Natural killer cell (primary cell): Measurements from ENCODE around the gene TMC2. TPM values are rescaled to one million over a fixed set of nuclear protein-coding genes. Genes with fewer than 3 reads are reported as not detected.

ENCODE experiments used
- ATAC-seq, 3 donors: fragments of 150-1000 bp in 2 of 3; fragments of 200-7000 bp in 1 of 3; cut with Tn5 transposase; 1 replicate in 1 of 3; 2 replicates in 2 of 3; pipeline ENCODE4 v1.10.0; 2021; ENCODE audit warnings: mild to moderate bottlenecking in 2 of 3, moderate library complexity in 2 of 3
- DNase-seq, 2 donors: peaks; one replicate each; pipeline versions ENCODE4 v3.0.0 to v3.0.0-alpha.2; 2013 to 2021; ENCODE audit warnings: mixed read lengths in 1 of 2
- H3K27ac ChIP-seq: one replicate; pipeline ENCODE4 v1.5.1; 2013; ENCODE audit warnings: mild to moderate bottlenecking, low read length
- H3K27me3 ChIP-seq: one replicate; pipeline ENCODE4 v1.6.1; 2013; ENCODE audit warnings: low read length; ENCODE audit not compliant: control insufficient read depth, insufficient read depth
- H3K36me3 ChIP-seq: one replicate; pipeline ENCODE4 v1.6.1; 2013; ENCODE audit warnings: low read length; ENCODE audit not compliant: control insufficient read depth, insufficient read depth
- H3K4me1 ChIP-seq: one replicate; pipeline ENCODE4 v1.6.1; 2013; ENCODE audit warnings: low read length; ENCODE audit not compliant: control insufficient read depth, insufficient read depth
- H3K4me3 ChIP-seq: one replicate; pipeline ENCODE4 v1.5.1; 2013; ENCODE audit warnings: low read length
- H3K9me3 ChIP-seq: one replicate; pipeline ENCODE4 v1.6.1; 2013; ENCODE audit warnings: low read length; ENCODE audit not compliant: control insufficient read depth, insufficient read depth
- H3K27ac Mint-ChIP-seq, 2 donors: one replicate each; pipeline ENCODE4 v1.8.0; 2022; ENCODE audit warnings: mild to moderate bottlenecking in 2 of 2, mixed read lengths in 2 of 2, moderate library complexity in 1 of 2
- H3K27me3 Mint-ChIP-seq, 2 donors: one replicate each; pipeline ENCODE4 v1.8.0; 2022; ENCODE audit warnings: low read depth in 2 of 2, mixed read lengths in 2 of 2
- H3K36me3 Mint-ChIP-seq: one replicate; pipeline ENCODE4 v1.8.0; 2022; ENCODE audit warnings: mixed read lengths
- H3K4me1 Mint-ChIP-seq, 2 donors: one replicate each; pipeline ENCODE4 v1.8.0; 2022; ENCODE audit warnings: mixed read lengths in 2 of 2
- H3K4me3 Mint-ChIP-seq: one replicate; pipeline ENCODE4 v1.8.0; 2022; ENCODE audit warnings: mild to moderate bottlenecking, moderate library complexity, mixed read lengths
- H3K9me3 Mint-ChIP-seq, 2 donors: one replicate each; pipeline ENCODE4 v1.8.0; 2022; ENCODE audit warnings: mixed read lengths in 2 of 2
- WGBS: methylation state at CpG from one replicate; pipeline ENCODE4 v1.1.7; 2013; ENCODE audit warnings: missing lambda C conversion rate; ENCODE audit not compliant: insufficient coverage; 5-methylcytosine and 5-hydroxymethylcytosine counted together
- intact Hi-C: fragments of 100-400 bp; cut with micrococcal nuclease; formaldehyde crosslinking; loops from one replicate; pipeline ENCODE4 v1.14.2; 2022
- total RNA-seq, 4 donors: library from RNA; stranded (reverse); fragments of 120-200 nt in 1 of 4; gene quantifications; one replicate each; pipeline versions ENCODE4 v1.2.3 to v1.2.4, GENCODE V29; 2013 to 2022
- TF ChIP-seq, protein P1 (sequence below): fragments of 200-600 bp; IDR thresholded peaks from one replicate; pipeline ENCODE4 v1.8.0; 2022; ENCODE audit warnings: antibody characterized with exemption

TMC2 gene
- total RNA-seq, 3 donors from 2014 or later (not counting 1 experiment from before 2014, with no cell fraction given), result 0.94 to 1.3 TPM; not detected in 1

DNA sequence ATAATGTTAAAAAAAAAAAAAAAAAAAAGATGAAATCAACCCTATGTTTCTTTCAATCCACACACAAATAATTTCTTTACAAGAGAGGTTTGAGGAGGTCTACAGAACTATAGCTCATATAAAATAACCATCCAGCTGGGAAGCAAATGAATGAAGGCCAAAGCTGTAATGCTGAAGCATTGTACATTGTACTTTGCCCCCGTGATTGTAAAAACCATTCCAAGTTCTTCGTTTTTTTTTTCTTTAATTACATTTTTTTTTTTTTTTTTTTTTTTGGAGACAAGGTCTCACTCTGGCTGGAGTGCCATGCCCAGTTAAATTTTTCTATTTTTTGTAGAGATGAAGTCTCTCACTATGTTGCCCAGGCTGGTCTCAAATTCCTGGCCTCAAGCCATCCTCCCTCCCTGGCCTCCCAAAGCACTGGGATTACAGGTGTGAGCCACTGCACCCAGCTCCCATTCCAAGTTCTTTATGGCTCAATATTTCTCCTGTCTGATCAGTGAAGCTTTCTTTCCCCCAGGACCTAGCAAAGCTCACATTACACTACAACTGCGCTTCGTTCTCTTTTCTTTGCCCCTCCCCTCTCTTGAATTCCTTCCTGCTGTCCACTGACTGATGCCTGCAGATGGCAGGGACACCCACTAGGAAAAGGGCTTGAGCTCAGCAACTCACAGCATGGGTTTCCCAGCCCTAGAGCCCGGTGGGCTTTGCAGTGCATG, 63.1 kb downstream of the TMC2 start:
- TF ChIP-seq, protein P1, sequence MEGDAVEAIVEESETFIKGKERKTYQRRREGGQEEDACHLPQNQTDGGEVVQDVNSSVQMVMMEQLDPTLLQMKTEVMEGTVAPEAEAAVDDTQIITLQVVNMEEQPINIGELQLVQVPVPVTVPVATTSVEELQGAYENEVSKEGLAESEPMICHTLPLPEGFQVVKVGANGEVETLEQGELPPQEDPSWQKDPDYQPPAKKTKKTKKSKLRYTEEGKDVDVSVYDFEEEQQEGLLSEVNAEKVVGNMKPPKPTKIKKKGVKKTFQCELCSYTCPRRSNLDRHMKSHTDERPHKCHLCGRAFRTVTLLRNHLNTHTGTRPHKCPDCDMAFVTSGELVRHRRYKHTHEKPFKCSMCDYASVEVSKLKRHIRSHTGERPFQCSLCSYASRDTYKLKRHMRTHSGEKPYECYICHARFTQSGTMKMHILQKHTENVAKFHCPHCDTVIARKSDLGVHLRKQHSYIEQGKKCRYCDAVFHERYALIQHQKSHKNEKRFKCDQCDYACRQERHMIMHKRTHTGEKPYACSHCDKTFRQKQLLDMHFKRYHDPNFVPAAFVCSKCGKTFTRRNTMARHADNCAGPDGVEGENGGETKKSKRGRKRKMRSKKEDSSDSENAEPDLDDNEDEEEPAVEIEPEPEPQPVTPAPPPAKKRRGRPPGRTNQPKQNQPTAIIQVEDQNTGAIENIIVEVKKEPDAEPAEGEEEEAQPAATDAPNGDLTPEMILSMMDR, result no peak
- ATAC-seq (no peak), DNase-seq (no peak)
- H3K4me1 ChIP-seq, result no peaks in the 10 kb centered on the region
- H3K9me3 ChIP-seq, result no peaks in the 10 kb centered on the region
- peaks cover 4 to 25% of the 10 kb centered on the region in 2 donors for H3K27me3 Mint-ChIP-seq
- H3K9me3 Mint-ChIP-seq, result no peaks in the 10 kb centered on the region
- H3K27me3 ChIP-seq, result no peaks in the 10 kb centered on the region
- H3K27ac ChIP-seq, result no peak overlapping the region
- no peak overlapping the region for H3K4me3 ChIP-seq
- intact Hi-C loops, result no loop called here
- no peak overlapping the region for H3K27ac Mint-ChIP-seq
- H3K36me3 ChIP-seq, result no peaks in the 10 kb centered on the region
- H3K4me1 Mint-ChIP-seq, result no peaks in the 10 kb centered on the region
- WGBS, result 52% methylated on average over 4 of the region's 5 CpGs
- no peak overlapping the region for H3K4me3 Mint-ChIP-seq
- no peaks in the 10 kb centered on the region for H3K36me3 Mint-ChIP-seq

DNA sequence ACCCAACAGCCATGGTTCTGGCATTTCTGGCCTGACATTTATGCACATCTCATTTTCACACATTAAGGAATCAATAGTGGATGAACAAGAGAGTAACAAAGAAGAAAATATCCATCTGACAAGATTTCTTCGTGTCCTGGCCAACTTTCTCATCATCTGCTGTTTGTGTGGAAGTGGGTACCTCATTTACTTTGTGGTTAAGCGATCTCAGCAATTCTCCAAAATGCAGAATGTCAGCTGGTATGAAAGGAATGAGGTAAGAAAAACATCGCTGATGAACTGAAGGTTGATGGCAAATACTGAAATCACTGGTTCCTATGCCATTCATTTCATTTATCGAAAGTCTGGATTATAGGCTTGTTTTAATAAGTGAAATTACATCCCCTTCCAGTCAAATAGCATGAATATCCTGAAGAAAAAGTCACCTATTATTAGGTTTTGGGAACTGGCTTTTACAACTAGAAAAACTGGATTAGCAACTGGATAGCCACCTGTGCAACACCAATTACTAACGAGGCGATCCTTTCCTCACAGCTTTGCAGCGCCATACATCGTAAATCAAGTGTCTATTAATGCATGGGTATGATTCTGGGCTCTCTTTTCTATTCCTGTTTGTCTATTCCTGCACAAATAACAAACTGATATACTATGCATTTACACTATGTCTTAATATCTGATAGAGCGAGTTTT, 65.8 kb downstream of the TMC2 start:
- no peaks in the 10 kb centered on the region for H3K4me1 Mint-ChIP-seq
- no peak overlapping the region for H3K27ac Mint-ChIP-seq
- peaks cover 4 to 6% of the 10 kb centered on the region in 2 donors for H3K9me3 Mint-ChIP-seq
- no peak for ATAC-seq
- H3K9me3 ChIP-seq, result peaks cover 9% of the 10 kb centered on the region
- no peak overlapping the region for H3K4me3 ChIP-seq
- H3K4me3 Mint-ChIP-seq, result no peak overlapping the region
- peaks cover 4 to 22% of the 10 kb centered on the region in 2 donors for H3K27me3 Mint-ChIP-seq
- peaks cover 8% of the 10 kb centered on the region for H3K36me3 Mint-ChIP-seq
- no peaks in the 10 kb centered on the region for H3K36me3 ChIP-seq
- no peaks in the 10 kb centered on the region for H3K27me3 ChIP-seq
- no peaks in the 10 kb centered on the region for H3K4me1 ChIP-seq
- no peak for DNase-seq
- whole genome bisulfite sequencing, result 80% methylated on average over 8 of the region's 9 CpGs
- TF ChIP-seq, protein P1, result no peak
- no peak overlapping the region for H3K27ac ChIP-seq
- intact Hi-C loops, result no loop called here

DNA sequence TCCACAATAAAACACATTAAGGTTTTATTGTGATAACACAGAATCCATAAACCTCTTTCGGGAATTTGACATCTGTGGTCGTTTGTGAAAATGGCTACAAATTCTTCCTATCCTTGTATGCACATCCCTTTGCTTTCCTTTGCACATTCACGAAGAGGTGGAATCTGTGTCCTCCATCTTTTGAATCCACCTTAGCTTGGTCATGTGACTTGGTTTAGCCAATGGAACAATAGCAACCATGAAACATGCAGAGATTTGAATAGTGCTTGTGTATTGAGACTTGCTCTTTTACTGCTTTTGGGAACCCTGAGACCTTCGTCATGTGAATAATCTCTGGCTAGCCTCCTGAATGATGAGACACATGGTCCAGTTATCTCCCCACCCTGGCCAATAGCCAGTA, 66.4 kb downstream of the TMC2 start:
- H3K9me3 ChIP-seq, result peaks cover 9% of the 10 kb centered on the region
- no peak for ATAC-seq
- no peaks in the 10 kb centered on the region for H3K4me1 ChIP-seq
- TF ChIP-seq, protein P1, result no peak
- no peaks in the 10 kb centered on the region for H3K4me1 Mint-ChIP-seq
- H3K9me3 Mint-ChIP-seq, result peaks cover 8 to 10% of the 10 kb centered on the region in 2 donors
- no peak for DNase-seq
- no peak overlapping the region for H3K27ac Mint-ChIP-seq
- no peak overlapping the region for H3K4me3 ChIP-seq
- H3K4me3 Mint-ChIP-seq, result no peak overlapping the region
- H3K36me3 Mint-ChIP-seq, result peaks cover 12% of the 10 kb centered on the region
- 91% methylated on average over 4 of the region's 4 CpGs for WGBS
- H3K27me3 ChIP-seq, result no peaks in the 10 kb centered on the region
- H3K27ac ChIP-seq, result no peak overlapping the region
- peaks cover 4 to 25% of the 10 kb centered on the region in 2 donors for H3K27me3 Mint-ChIP-seq
- intact Hi-C loops, result no loop called here
- no peaks in the 10 kb centered on the region for H3K36me3 ChIP-seq
